ENCODE measurements around the gene SLIT1.

DNA sequence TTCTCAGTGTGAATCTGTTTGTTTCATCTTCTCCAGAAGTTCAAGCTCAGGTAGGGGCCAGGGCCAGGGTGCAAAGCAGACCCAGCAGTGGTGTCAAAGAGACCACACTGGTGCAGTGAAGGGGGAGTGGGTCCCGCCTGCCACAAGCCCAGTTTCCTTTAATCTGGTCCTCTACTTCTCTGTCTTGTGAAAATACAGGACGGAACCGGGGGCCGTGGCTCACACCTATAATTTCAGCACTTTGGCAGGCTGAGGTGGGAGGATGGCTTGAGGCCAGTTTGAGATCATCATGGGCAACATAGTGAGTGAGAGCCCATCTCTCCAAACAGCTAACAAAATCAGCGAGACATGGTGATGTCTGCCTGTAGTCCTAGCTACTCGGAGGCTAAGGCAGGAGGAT, 109.0 kb downstream of the SLIT1 start:
- TF ChIP-seq, protein P1, sequence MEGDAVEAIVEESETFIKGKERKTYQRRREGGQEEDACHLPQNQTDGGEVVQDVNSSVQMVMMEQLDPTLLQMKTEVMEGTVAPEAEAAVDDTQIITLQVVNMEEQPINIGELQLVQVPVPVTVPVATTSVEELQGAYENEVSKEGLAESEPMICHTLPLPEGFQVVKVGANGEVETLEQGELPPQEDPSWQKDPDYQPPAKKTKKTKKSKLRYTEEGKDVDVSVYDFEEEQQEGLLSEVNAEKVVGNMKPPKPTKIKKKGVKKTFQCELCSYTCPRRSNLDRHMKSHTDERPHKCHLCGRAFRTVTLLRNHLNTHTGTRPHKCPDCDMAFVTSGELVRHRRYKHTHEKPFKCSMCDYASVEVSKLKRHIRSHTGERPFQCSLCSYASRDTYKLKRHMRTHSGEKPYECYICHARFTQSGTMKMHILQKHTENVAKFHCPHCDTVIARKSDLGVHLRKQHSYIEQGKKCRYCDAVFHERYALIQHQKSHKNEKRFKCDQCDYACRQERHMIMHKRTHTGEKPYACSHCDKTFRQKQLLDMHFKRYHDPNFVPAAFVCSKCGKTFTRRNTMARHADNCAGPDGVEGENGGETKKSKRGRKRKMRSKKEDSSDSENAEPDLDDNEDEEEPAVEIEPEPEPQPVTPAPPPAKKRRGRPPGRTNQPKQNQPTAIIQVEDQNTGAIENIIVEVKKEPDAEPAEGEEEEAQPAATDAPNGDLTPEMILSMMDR (IDR thresholded peaks at IDR 0.05), result no peak
- TF ChIP-seq EZH2 (IDR thresholded peaks at IDR 0.05; ENCODE audit: borderline replicate concordance, insufficient read depth, low read depth, low read length, poor library complexity, severe bottlenecking), result no peak
